ENCODE measurements around the gene OR56A4. TPM values are rescaled to one million over a fixed set of nuclear protein-coding genes. Genes with fewer than 3 reads are reported as not detected.

OR56A4 gene
- total and polyA plus RNA-seq, 2 of the 13 experiments (the other 11 are each of a cell fraction or from before 2014, with no cell fraction given) = not detected

- H3K9ac ChIP-seq (ENCODE audit: insufficient read depth, low read depth, low read length) = no peak overlapping the region
- no TSS peak for BruUV-seq (replicated peaks)
- no peaks in the 10 kb centered on the region for H3K4me1 ChIP-seq (ENCODE audit: insufficient read depth, low read length)
- 0% methylated on average over 3 of the region's 3 CpGs for WGBS (ENCODE audit: low lambda C conversion rate)
- no peak overlapping the region for H3K4me3 ChIP-seq (replicated peaks in 1 of 3; ENCODE audit: insufficient read depth in 1 of 3, low read depth in 2 of 3, low read length in 3 of 3)
- intact Hi-C loops (cut with micrococcal nuclease; ENCODE audit: unreplicated experiment) = no loop called here
- ATAC-seq (no peak), FAIRE-seq (no peak), DNase-seq (ENCODE audit: low spot score) (no peak)
- H3K79me2 ChIP-seq (ENCODE audit: insufficient read depth, low read length) = no peaks in the 10 kb centered on the region
- ChIA-PET CTCF (ENCODE audit: low intra/inter-chr PET ratio, low total read pairs) (no interaction called here), POLR2A (no interaction called here)
- no peak overlapping the region for H2AFZ ChIP-seq (ENCODE audit: low read length)
- H3K27ac ChIP-seq (ENCODE audit: extremely low read length, insufficient read depth, low read length) = no peak overlapping the region
- no peak overlapping the region for H3K4me2 ChIP-seq (ENCODE audit: low read depth, low read length)
- in situ Hi-C loops (cut with HindIII; ENCODE audit: extremely low pct_ligation_motif_present, low pct_unique_long_range_greater_than_20kb) = no loop called here
- H3K27me3 ChIP-seq (ENCODE audit: control insufficient read depth in 1 of 2, insufficient read depth in 2 of 2, low read length in 2 of 2) = no peaks in the 10 kb centered on the region; a peak in 2 of 5 replicates
- no peaks in the 10 kb centered on the region for H3K36me3 ChIP-seq (replicated peaks in 1 of 2; ENCODE audit: control insufficient read depth in 1 of 2, insufficient read depth in 2 of 2, low read length in 2 of 2)
- H3K9me3 ChIP-seq (ENCODE audit: low read length) = no peaks in the 10 kb centered on the region
- no peaks in the 10 kb centered on the region for H4K20me1 ChIP-seq (ENCODE audit: insufficient read depth, low read length)
- no peak for TF ChIP-seq THAP9 (CRISPR knock-in tag; IDR thresholded peaks at IDR 0.05; ENCODE audit: borderline replicate concordance)
- no peak for TF ChIP-seq REPIN1 (CRISPR knock-in tag; IDR thresholded peaks at IDR 0.05; ENCODE audit: borderline replicate concordance, low read depth)
- no peak for TF ChIP-seq CEBPZ (IDR thresholded peaks at IDR 0.05; ENCODE audit: low read length)
- no peak for TF ChIP-seq ETS1 (CRISPR knock-in tag; IDR thresholded peaks at IDR 0.05)
- no peak for TF ChIP-seq ZEB1 (IDR thresholded peaks at IDR 0.05; ENCODE audit: insufficient replicate concordance, low read depth)
- TF ChIP-seq ATF7 (IDR thresholded peaks at IDR 0.05) = no peak
- no peak for TF ChIP-seq ATF7 (CRISPR knock-in tag; IDR thresholded peaks at IDR 0.05)
- no peak for TF ChIP-seq MIXL1 (CRISPR knock-in tag; IDR thresholded peaks at IDR 0.05)
- TF ChIP-seq HBP1 (CRISPR knock-in tag; IDR thresholded peaks at IDR 0.05; ENCODE audit: low read depth) = no peak
- TF ChIP-seq ZNF33B (CRISPR knock-in tag; IDR thresholded peaks at IDR 0.05) = no peak
- TF ChIP-seq ZZZ3 (CRISPR knock-in tag; IDR thresholded peaks at IDR 0.05; ENCODE audit: borderline replicate concordance) = no peak
- TF ChIP-seq PHF20 (CRISPR knock-in tag; IDR thresholded peaks at IDR 0.05) = no peak
- TF ChIP-seq ZNF232 (CRISPR knock-in tag; IDR thresholded peaks at IDR 0.05; ENCODE audit: borderline replicate concordance) = no peak
- no peak for TF ChIP-seq ZHX1 (CRISPR knock-in tag; IDR thresholded peaks at IDR 0.05; ENCODE audit: low read depth)
Measured at GRCh38 chr11:6052374-6052773, 45.6 kb upstream of the OR56A4 start.
